Upper lobe of right lung (tissue), 1 donor: Measurements from ENCODE around the gene LMBR1. TPM values are rescaled to one million over a fixed set of nuclear protein-coding genes. Genes with fewer than 3 reads are reported as not detected.
"Not testable (repeated sequence)": the region's sequence is repeated elsewhere in the genome, so short reads cannot be mapped to it uniquely, and the experiment has no call there.

Experiments used
- ATAC-seq: fragments of 200-7000 bp; cut with Tn5 transposase; one replicate; pipeline ENCODE4 v1.9.1; 2020; ENCODE audit warnings: mild to moderate bottlenecking, moderate library complexity
- DNase-seq: peaks from one replicate; pipeline ENCODE4 v3.0.0-alpha.2; 2020
- H3K27ac ChIP-seq: fragments of 200-600 bp; one replicate; pipeline ENCODE4 v1.8.0; 2022
- H3K27me3 ChIP-seq: fragments of 200-600 bp; one replicate; pipeline ENCODE4 v1.8.0; 2022; ENCODE audit warnings: mild to moderate bottlenecking
- H3K36me3 ChIP-seq: fragments of 200-600 bp; one replicate; pipeline ENCODE4 v1.8.0; 2022
- H3K4me1 ChIP-seq: fragments of 200-600 bp; one replicate; pipeline ENCODE4 v1.8.0; 2022
- H3K4me3 ChIP-seq: fragments of 200-600 bp; one replicate; pipeline ENCODE4 v1.8.0; 2022; ENCODE audit warnings: mild to moderate bottlenecking
- H3K9me3 ChIP-seq: fragments of 200-600 bp; one replicate; pipeline ENCODE4 v1.8.0; 2022
- intact Hi-C: fragments of 100-400 bp; cut with DNase I; formaldehyde crosslinking; loops from one replicate; pipeline ENCODE4 v1.11.0; 2022
- total RNA-seq: library from RNA; stranded (reverse); fragmentation: NEBNext Ultra II Directional; extraction: Animal tissue kit (Norgen Biotek cat#: 25700); gene quantifications from one replicate; pipeline ENCODE4 v1.2.1, GENCODE V29; 2021
- TF ChIP-seq, protein P1 (sequence below): fragments of 200-600 bp; IDR thresholded peaks from one replicate; pipeline ENCODE4 v1.8.0; 2022; ENCODE audit warnings: antibody characterized with exemption
- donor health status: DM: no; HTN: yes; CAD: no; lungs with severe emphysema.

Gene LMBR1
- total RNA-seq, 1 donor from 2014 or later, result 70.5 TPM

DNA sequence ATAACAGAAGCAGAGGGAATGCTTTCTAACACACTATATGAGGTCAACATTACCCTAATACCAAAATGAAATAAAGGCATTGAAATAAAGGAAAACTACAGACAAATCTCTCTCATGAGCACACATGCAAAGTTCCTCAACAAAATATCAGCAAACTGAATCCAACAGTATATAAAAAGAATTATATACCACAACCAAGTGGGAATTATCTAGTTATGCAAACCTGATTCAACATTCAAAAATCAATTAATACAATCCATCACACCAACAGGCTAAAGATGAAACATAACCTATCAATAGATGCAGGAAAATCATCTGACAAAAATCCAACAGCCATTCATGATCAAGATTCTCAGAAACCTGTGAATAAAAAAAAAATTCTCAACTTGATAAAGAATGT, 34.5 kb downstream of the LMBR1 start:
- no peak for DNase-seq
- ATAC-seq, result no peak
- TF ChIP-seq, protein P1, sequence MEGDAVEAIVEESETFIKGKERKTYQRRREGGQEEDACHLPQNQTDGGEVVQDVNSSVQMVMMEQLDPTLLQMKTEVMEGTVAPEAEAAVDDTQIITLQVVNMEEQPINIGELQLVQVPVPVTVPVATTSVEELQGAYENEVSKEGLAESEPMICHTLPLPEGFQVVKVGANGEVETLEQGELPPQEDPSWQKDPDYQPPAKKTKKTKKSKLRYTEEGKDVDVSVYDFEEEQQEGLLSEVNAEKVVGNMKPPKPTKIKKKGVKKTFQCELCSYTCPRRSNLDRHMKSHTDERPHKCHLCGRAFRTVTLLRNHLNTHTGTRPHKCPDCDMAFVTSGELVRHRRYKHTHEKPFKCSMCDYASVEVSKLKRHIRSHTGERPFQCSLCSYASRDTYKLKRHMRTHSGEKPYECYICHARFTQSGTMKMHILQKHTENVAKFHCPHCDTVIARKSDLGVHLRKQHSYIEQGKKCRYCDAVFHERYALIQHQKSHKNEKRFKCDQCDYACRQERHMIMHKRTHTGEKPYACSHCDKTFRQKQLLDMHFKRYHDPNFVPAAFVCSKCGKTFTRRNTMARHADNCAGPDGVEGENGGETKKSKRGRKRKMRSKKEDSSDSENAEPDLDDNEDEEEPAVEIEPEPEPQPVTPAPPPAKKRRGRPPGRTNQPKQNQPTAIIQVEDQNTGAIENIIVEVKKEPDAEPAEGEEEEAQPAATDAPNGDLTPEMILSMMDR, result no peak
- H3K4me1 ChIP-seq, result no peaks in the 10 kb centered on the region
- H3K27me3 ChIP-seq, result no peaks in the 10 kb centered on the region
- no peak overlapping the region for H3K27ac ChIP-seq
- no peak overlapping the region for H3K4me3 ChIP-seq
- H3K36me3 ChIP-seq, result no peaks in the 10 kb centered on the region
- peaks cover 15% of the 10 kb centered on the region for H3K9me3 ChIP-seq
- intact Hi-C loops, result no loop called here

DNA sequence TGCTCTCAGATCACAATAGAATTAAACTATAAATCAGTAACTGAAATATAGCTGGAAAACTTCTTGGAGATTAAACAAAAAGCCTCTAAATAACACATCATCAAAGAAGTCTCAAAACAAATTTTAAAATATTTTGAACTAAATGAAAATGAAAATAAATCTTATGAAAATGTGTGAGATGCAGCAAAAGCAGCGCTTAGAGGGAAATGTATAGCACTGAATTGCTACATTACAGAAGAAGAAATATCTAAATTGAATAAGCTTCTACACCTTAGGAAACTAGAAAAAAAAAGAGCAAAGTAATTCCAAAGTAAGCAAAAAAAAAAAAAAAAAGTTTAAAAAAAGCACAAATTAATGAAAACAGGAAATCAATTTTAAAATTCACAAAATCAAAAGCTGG, 35.2 kb downstream of the LMBR1 start:
- peaks cover 15% of the 10 kb centered on the region for H3K9me3 ChIP-seq
- no peaks in the 10 kb centered on the region for H3K4me1 ChIP-seq
- no peaks in the 10 kb centered on the region for H3K36me3 ChIP-seq
- no peak for DNase-seq
- intact Hi-C loops, result no loop called here
- ATAC-seq, result no peak
- no peaks in the 10 kb centered on the region for H3K27me3 ChIP-seq
- TF ChIP-seq, protein P1, result no peak
- H3K27ac ChIP-seq, result no peak overlapping the region
- no peak overlapping the region for H3K4me3 ChIP-seq

DNA sequence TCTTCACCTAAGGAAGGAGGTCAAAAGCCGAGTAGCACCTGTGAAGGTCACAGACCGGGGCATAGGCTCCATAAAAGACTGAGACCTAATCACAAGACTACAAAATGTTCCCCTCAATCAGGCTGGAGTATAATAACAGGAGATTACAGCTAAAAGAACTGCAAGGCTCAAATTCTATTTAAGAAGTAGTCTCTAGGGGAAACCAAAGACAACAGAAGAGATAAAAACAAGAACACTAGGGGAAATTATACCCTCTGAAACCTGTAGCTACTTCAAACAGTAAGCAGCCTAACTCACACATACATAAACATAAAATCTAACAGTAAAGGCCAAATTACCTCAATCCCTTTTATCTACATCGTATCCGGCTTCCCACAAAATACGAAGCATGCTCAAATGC, 38.3 kb downstream of the LMBR1 start:
- no peak overlapping the region for H3K4me3 ChIP-seq
- H3K27me3 ChIP-seq, result no peaks in the 10 kb centered on the region
- TF ChIP-seq, protein P1, result no peak
- H3K27ac ChIP-seq, result no peak overlapping the region
- H3K4me1 ChIP-seq, result no peaks in the 10 kb centered on the region
- intact Hi-C loops, result no loop called here
- no peaks in the 10 kb centered on the region for H3K36me3 ChIP-seq
- H3K9me3 ChIP-seq, result peaks cover 15% of the 10 kb centered on the region
- DNase-seq, result no peak
- no peak for ATAC-seq

DNA sequence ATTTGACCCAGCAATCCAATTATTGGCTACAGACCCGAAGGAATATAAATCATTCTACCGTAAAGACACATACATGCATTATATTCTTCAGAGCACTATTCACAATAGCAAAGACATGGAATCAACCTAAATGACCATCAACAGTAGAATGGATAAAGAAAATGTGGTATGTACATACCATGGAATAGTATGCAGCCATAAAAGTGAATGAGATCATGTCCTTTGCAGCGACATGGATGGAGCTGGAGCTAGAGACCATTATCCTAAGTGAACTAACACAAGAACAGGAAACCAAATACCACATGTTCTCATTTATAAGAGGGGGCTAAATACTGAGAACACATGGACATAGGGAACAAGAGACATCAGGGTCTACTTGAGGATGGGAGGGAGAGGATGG, 44.0 kb downstream of the LMBR1 start:
- intact Hi-C loops, result no loop called here
- ATAC-seq (no peak), DNase-seq (no peak)
- Histone ChIP-seq H3K4me3 (no peak overlapping the region), H3K9me3 (no peaks in the 10 kb centered on the region), H3K27ac (no peak overlapping the region), H3K27me3 (no peaks in the 10 kb centered on the region), H3K4me1 (no peaks in the 10 kb centered on the region), H3K36me3 (no peaks in the 10 kb centered on the region)
- TF ChIP-seq, protein P1, result no peak

DNA sequence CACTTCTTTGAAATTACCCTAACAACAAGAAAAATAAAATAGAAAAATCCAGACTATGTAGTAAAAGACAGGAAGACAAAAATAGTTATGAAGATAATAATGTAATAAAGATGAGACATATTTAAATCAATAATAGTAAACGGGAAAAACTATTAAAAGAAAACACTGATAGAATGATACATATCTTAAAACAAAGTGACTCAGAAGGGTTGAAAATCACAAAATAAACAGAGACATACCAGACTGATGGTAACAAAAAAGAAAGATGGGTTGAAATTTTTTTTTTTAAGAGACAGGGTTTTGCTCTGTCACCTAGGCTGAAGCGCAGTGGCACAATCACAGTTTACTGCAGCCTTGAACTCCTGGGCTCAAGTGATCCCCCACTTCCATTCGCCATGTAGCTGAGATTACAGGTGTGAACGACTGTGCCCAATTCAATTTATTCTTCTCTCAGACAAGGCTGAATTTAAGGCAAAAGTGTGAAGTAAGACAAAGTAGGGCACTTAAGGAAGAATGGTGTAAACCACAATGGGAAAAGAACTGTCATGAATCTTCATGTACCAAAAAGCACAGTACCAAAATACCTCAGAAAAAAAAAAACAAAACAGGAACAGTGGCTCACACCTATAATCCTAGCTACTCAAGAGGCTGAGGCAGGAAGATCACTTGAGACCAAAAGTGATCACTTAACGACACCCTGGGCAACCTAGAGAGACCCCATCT, 47.4 kb downstream of the LMBR1 start:
- DNase-seq, result no peak

DNA sequence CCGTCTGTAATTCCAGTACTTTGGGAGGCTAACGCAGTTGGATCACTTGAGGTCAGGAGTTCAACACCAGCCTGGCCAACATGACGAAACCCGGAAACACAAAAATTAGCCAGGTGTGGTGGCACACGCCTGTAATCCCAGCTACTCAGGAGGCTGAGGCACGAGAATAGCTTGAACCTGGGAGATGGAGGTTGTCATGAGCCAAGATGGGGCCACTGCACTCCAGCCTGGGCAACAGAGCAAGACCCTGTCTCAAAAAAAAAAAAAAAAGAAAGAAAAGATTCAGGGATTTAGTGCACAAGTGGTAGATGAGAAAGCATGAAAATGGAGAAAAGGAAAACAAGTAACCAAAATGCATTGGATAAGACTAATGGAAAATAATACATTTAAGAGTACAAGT, 49.4 kb downstream of the LMBR1 start:
- H3K27me3 ChIP-seq, H3K27ac ChIP-seq, intact Hi-C loops, DNase-seq, H3K4me3 ChIP-seq, ATAC-seq, H3K4me1 ChIP-seq, H3K9me3 ChIP-seq, H3K36me3 ChIP-seq: not testable (repeated sequence)

More for the DNA sequence above, 47.4 kb downstream of the LMBR1 start:
- no peak overlapping the region for H3K4me3 ChIP-seq
- intact Hi-C loops, result no loop called here
- no peaks in the 10 kb centered on the region for H3K4me1 ChIP-seq
- H3K27ac ChIP-seq, result no peak overlapping the region
- TF ChIP-seq, protein P1, result no peak
- ATAC-seq, result no peak
- no peaks in the 10 kb centered on the region for H3K27me3 ChIP-seq
- no peaks in the 10 kb centered on the region for H3K36me3 ChIP-seq
- no peaks in the 10 kb centered on the region for H3K9me3 ChIP-seq
